GM12891 (cell line): ENCODE data around the gene SHOX.

Source experiments
- PAX5 ChIP-seq: IDR thresholded peaks from 2 replicates; pipeline ENCODE4 v1.6.1; 2011; ENCODE audit warnings: low read length, moderate library complexity, mild to moderate bottlenecking; ENCODE audit not compliant: insufficient read depth, severe bottlenecking
- TAF1 ChIP-seq: IDR thresholded peaks from 2 replicates; pipeline ENCODE4 v1.6.1; 2011; ENCODE audit warnings: low read depth, low read length, control low read depth

GRCh38 chrX:675279-675954, 44.8 kb downstream of the SHOX start:
- TF ChIP-seq TAF1 (no peak), PAX5 (no peak)
